ENCODE data around the gene SH3TC2. TPM values are rescaled to one million over a fixed set of nuclear protein-coding genes. Genes with fewer than 3 reads are reported as not detected.

SH3TC2 gene
- polyA plus RNA-seq, 1 of the 3 experiments (the other 2 are of a cell fraction), result 1.1 TPM

DNA sequence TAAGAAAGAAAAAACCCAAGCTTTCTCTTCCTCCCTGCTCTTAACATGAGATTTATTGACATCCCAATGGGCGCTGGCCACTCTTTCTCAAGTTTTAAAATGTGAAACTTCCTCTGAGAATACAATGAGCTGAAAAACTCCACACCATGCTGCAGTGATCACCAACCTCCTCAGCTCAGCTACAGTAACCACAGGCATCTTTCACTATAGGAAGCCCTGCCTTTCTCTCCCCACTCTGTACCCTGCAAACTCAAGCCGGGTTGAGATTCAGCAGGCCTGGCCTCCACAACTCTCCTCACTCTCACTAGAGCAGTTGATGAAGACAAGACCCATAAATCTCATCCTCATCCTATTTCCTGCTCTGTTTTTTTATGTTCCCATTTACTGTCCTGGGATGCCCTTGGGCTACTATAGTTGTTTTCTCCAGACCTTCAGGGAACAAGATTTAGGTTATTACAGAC lies 48.3 kb downstream of the SH3TC2 start:
- TF ChIP-seq ELF1 (IDR thresholded peaks at IDR 0.05) (no peak), NRF1 (IDR thresholded peaks at IDR 0.05; ENCODE audit: low read depth, low read length) (no peak)
- TF ChIP-seq, protein P1, sequence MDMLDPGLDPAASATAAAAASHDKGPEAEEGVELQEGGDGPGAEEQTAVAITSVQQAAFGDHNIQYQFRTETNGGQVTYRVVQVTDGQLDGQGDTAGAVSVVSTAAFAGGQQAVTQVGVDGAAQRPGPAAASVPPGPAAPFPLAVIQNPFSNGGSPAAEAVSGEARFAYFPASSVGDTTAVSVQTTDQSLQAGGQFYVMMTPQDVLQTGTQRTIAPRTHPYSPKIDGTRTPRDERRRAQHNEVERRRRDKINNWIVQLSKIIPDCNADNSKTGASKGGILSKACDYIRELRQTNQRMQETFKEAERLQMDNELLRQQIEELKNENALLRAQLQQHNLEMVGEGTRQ (IDR thresholded peaks at IDR 0.05; ENCODE audit: borderline replicate concordance, low read depth, low read length), result no peak
- Histone ChIP-seq H2AFZ (ENCODE audit: low read depth) (no peak overlapping the region), H3K4me3 (ENCODE audit: low read depth in 2 of 2, low read length in 1 of 2) (no peak overlapping the region), H3K27ac (ENCODE audit: low read depth in 2 of 2, low read length in 1 of 2) (no peak overlapping the region), H4K20me1 (ENCODE audit: insufficient read depth) (no peaks in the 10 kb centered on the region), H3K79me2 (ENCODE audit: insufficient read depth) (no peaks in the 10 kb centered on the region; the same call in 1 of the 2 replicates), H3K4me2 (no peak overlapping the region), H3K27me3 (ENCODE audit: insufficient read depth) (no peaks in the 10 kb centered on the region), H3K9me3 (no peaks in the 10 kb centered on the region), H3K36me3 (replicated peaks in 1 of 2; ENCODE audit: control insufficient read depth in 1 of 2, insufficient read depth in 2 of 2, low read length in 1 of 2) (no peaks in the 10 kb centered on the region), H3K4me1 (ENCODE audit: control insufficient read depth in 1 of 2, insufficient read depth in 2 of 2, low read depth in 1 of 2, low read length in 1 of 2) (peaks cover 0 to 6% of the 10 kb centered on the region in 2 experiments; a peak in 2 of 4 replicates), H3K9me2 (no peaks in the 10 kb centered on the region), H3F3A (replicated peaks; ENCODE audit: insufficient read depth) (no peaks in the 10 kb centered on the region), H3K9ac (no peak overlapping the region)
- no peak for DNase-seq
- WGBS (ENCODE audit: low lambda C conversion rate), result 90% methylated on average over 2 of the region's 2 CpGs
- CTCF ChIA-PET, result interaction anchor here (0.6 to 1.6 kb wide), 4 partner anchors 16 to 100 kb away, joined by 3 to 5 read pairs (median 4); no protein-coding TSS in a partner anchor
- POLR2A ChIA-PET, result no interaction called here

DNA sequence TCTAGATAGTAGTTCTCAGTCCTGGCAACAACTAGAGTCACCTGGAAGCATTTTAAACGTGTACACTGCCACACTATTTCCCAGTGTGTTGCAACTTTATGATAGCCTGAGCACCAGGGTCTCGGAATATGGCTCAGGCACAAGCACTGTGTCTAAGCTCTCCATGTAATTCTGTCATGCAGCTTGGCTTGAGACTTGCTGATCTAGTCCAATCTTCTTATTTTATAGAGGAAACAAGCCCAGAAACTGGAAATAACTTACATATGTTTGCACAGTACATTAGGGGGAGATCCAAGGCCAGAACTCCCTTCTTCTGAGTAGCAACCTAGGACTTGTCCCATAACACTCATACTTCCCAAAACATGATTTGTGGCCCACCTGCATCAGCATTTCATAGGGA lies 49.1 kb downstream of the SH3TC2 start:
- WGBS (ENCODE audit: low lambda C conversion rate), result 46% methylated on average over 2 of the region's 2 CpGs

More for the DNA sequence above, 49.1 kb downstream of the SH3TC2 start:
- DNase-seq, result no peak
- POLR2A ChIA-PET, result no interaction called here
- Histone ChIP-seq H3K9me2 (no peaks in the 10 kb centered on the region), H3K27ac (ENCODE audit: low read depth in 2 of 2, low read length in 1 of 2) (no peak overlapping the region), H3K4me3 (ENCODE audit: low read depth in 2 of 2, low read length in 1 of 2) (no peak overlapping the region), H3K9me3 (no peaks in the 10 kb centered on the region), H3F3A (replicated peaks; ENCODE audit: insufficient read depth) (no peaks in the 10 kb centered on the region), H4K20me1 (ENCODE audit: insufficient read depth) (no peaks in the 10 kb centered on the region), H3K27me3 (ENCODE audit: insufficient read depth) (no peaks in the 10 kb centered on the region), H3K4me1 (ENCODE audit: control insufficient read depth in 1 of 2, insufficient read depth in 2 of 2, low read depth in 1 of 2, low read length in 1 of 2) (peaks cover 0 to 5% of the 10 kb centered on the region in 2 experiments; a peak in 1 of 4 replicates), H3K9ac (no peak overlapping the region), H2AFZ (ENCODE audit: low read depth) (no peak overlapping the region), H3K36me3 (replicated peaks in 1 of 2; ENCODE audit: control insufficient read depth in 1 of 2, insufficient read depth in 2 of 2, low read length in 1 of 2) (no peaks in the 10 kb centered on the region), H3K4me2 (no peak overlapping the region), H3K79me2 (ENCODE audit: insufficient read depth) (no peaks in the 10 kb centered on the region; the same call in 1 of the 2 replicates)
- CTCF ChIA-PET, result interaction anchor here (1.3 to 1.6 kb wide), 2 partner anchors 21 to 22 kb away, joined by 3 to 5 read pairs; no protein-coding TSS in a partner anchor
- TF ChIP-seq, protein P2, sequence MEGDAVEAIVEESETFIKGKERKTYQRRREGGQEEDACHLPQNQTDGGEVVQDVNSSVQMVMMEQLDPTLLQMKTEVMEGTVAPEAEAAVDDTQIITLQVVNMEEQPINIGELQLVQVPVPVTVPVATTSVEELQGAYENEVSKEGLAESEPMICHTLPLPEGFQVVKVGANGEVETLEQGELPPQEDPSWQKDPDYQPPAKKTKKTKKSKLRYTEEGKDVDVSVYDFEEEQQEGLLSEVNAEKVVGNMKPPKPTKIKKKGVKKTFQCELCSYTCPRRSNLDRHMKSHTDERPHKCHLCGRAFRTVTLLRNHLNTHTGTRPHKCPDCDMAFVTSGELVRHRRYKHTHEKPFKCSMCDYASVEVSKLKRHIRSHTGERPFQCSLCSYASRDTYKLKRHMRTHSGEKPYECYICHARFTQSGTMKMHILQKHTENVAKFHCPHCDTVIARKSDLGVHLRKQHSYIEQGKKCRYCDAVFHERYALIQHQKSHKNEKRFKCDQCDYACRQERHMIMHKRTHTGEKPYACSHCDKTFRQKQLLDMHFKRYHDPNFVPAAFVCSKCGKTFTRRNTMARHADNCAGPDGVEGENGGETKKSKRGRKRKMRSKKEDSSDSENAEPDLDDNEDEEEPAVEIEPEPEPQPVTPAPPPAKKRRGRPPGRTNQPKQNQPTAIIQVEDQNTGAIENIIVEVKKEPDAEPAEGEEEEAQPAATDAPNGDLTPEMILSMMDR (IDR thresholded peaks at IDR 0.05), result no peak
- TF ChIP-seq EZH2phosphoT487 (IDR thresholded peaks at IDR 0.05; ENCODE audit: borderline replicate concordance, low read depth) (no peak), ELF1 (IDR thresholded peaks at IDR 0.05) (no peak), MEF2A (IDR thresholded peaks at IDR 0.05; ENCODE audit: borderline replicate concordance, low read depth) (no peak), CHD2 (IDR thresholded peaks at IDR 0.05; ENCODE audit: low read length, partially characterized antibody) (no peak)
- TF ChIP-seq, protein P3, sequence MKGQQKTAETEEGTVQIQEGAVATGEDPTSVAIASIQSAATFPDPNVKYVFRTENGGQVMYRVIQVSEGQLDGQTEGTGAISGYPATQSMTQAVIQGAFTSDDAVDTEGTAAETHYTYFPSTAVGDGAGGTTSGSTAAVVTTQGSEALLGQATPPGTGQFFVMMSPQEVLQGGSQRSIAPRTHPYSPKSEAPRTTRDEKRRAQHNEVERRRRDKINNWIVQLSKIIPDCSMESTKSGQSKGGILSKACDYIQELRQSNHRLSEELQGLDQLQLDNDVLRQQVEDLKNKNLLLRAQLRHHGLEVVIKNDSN (IDR thresholded peaks at IDR 0.05; ENCODE audit: borderline replicate concordance, low read depth), result no peak
- TF ChIP-seq, protein P4, sequence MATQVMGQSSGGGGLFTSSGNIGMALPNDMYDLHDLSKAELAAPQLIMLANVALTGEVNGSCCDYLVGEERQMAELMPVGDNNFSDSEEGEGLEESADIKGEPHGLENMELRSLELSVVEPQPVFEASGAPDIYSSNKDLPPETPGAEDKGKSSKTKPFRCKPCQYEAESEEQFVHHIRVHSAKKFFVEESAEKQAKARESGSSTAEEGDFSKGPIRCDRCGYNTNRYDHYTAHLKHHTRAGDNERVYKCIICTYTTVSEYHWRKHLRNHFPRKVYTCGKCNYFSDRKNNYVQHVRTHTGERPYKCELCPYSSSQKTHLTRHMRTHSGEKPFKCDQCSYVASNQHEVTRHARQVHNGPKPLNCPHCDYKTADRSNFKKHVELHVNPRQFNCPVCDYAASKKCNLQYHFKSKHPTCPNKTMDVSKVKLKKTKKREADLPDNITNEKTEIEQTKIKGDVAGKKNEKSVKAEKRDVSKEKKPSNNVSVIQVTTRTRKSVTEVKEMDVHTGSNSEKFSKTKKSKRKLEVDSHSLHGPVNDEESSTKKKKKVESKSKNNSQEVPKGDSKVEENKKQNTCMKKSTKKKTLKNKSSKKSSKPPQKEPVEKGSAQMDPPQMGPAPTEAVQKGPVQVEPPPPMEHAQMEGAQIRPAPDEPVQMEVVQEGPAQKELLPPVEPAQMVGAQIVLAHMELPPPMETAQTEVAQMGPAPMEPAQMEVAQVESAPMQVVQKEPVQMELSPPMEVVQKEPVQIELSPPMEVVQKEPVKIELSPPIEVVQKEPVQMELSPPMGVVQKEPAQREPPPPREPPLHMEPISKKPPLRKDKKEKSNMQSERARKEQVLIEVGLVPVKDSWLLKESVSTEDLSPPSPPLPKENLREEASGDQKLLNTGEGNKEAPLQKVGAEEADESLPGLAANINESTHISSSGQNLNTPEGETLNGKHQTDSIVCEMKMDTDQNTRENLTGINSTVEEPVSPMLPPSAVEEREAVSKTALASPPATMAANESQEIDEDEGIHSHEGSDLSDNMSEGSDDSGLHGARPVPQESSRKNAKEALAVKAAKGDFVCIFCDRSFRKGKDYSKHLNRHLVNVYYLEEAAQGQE (IDR thresholded peaks at IDR 0.05; ENCODE audit: low read depth, low read length), result no peak
- TF ChIP-seq, protein P5, sequence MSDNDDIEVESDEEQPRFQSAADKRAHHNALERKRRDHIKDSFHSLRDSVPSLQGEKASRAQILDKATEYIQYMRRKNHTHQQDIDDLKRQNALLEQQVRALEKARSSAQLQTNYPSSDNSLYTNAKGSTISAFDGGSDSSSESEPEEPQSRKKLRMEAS (IDR thresholded peaks at IDR 0.05; ENCODE audit: low read depth), result no peak

Data from SK-N-SH (cell line).